Left kidney (tissue), 1 donor: ENCODE measurements around the gene NDUFV3. TPM values are rescaled to one million over a fixed set of nuclear protein-coding genes. Genes with fewer than 3 reads are reported as not detected.

Experiments
- polyA plus RNA-seq: library from polyadenylated mRNA; unstranded; fragments of 120-200 nt; gene quantifications from one replicate; pipeline ENCODE4 v1.2.1, GENCODE V29; 2013; ENCODE audit not compliant: insufficient read length

NDUFV3 gene
- polyA plus RNA-seq, 1 donor = 44.1 TPM

Other genes starting within 250 kb of the NDUFV3 start
- gene PDE9A, start 239.7 kb upstream of the NDUFV3 start, polyA plus RNA-seq = 44.3 TPM
- 11.8 TPM for gene WDR4, start 13.8 kb upstream of the NDUFV3 start, polyA plus RNA-seq
- 1.3 TPM for gene ERVH48-1, start 32.3 kb downstream of the NDUFV3 start, polyA plus RNA-seq
- gene PKNOX1, start 81.3 kb downstream of the NDUFV3 start, polyA plus RNA-seq = 31.6 TPM
- gene CBS, start 182.5 kb downstream of the NDUFV3 start, polyA plus RNA-seq = 31.0 TPM
- gene U2AF1, start 214.3 kb downstream of the NDUFV3 start, polyA plus RNA-seq = 71.1 TPM